GM21528 (cell line): ENCODE data around the gene TEF.

Experiments
- ATAC-seq: cut with Tn5 transposase; IDR thresholded peaks from one replicate; pipeline ENCODE4 v1.9.1; 2021; ENCODE audit warnings: mild to moderate bottlenecking, moderate library complexity; ENCODE audit not compliant: unreplicated experiment, low FRiP score

Gene TEF

DNA sequence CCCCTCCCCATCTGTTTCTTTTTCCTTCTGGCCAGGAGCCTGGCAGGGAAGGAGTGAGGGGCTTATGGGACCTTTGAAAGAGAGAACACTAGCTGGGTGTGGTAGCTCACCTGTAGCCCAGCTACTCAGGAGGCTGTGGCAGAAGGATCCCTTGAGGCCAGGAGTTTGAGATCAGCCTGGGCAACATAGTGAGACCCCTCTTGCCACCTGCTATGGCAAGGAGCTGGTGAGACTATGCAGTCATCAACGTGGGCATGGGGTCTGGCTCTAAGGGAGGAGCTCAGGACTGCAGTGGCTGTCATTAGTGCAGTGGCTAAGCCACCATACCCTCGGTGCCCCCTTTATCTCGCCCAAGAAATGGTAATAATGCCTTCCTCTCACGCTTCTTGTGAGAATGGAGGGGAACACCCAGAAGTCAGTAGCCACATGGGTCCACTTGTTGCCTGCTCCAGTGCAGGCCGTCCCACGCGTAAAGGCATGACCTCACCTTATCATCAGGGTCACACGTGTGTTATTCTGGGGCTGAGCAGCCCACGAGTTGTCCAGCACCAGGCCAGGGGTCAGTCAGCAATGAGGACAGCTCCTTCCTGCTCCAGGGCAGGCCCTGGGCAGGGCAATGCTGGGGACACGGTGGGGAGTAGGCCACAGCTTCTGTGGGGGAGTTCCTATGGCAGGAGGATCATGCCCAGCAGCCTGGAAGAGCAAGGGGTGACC, 27.7 kb upstream of the TEF start:
- ATAC-seq: no peak

DNA sequence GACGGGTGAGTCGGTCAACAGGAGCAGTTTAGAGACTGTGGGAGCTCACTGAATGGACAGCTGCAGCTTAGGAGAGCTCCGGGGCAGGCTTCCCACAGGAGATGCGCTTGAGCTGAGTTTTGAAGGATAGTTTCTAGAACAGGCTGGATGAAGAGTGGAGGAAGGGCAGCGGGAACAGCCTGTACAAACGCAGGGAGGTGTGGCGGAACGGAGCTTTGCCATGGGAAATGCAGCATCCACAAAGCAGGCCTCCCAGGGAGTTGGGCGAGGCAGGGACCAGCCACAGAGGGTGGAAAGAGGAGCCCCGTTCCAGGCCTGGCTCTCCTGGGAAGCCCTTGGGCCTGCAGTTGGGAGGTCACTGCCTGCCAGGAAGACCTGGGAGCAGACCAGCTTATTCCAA, 26.8 kb upstream of the TEF start:
- ATAC-seq: no peak

DNA sequence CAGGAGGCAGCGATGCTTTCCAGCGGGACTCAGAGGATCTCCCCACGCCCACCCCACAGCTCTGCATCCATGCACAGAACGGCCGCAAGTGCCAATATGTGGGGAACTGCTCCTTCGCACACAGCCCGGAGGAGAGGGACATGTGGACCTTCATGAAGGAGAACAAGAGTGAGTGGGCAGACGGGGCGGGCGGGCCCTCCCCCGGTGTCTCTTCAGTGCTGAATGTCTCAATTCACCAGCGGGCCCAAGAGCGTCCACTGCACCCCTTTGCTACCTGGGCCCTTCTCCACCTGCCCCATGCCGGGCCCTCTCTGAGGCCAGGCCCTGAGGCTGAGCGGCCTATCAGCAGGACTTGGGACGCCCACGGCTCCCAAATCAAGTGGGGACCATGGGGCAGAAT, 25.8 kb upstream of the TEF start:
- no peak for ATAC-seq

DNA sequence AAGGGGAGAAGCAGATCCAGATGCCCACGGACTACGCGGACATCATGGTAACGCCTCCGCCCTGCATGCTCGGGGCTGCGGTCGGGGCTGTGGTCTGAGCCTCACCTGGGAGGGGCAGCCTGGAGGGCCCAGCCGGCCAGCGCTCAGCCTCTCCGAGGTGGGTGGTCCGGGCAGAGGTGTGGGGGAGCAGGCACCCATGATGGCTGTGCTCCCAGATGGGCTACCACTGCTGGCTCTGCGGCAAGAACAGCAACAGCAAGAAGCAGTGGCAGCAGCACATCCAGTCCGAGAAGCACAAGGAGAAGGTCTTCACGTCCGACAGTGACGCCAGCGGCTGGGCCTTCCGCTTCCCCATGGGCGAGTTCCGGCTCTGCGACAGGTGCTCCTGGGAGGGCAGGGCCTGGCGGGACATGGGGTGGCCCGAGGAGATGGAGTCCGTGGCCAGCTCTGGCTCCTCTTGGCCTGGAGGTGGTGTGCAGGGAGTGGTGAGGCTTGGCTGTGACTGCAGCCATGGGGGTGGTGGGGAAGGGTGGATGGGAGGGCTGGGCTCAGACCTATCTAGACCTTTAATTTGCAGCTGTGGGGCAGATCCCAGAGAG, 25.2 kb upstream of the TEF start:
- no peak for ATAC-seq

DNA sequence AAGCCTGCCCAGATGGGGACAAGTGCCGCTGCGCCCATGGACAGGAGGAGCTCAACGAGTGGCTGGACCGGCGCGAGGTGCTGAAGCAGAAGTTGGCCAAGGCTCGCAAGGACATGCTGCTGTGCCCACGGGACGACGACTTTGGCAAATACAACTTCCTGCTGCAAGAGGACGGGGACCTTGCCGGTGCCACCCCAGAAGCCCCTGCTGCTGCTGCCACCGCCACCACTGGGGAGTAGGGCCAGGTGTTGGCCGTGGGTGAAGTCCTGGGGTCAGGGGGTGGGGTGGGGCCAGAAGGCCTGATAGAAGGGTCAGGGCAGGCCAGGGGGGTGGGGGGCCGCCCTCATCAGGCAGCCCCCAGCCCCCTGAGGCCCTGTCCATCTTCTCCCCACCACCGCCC, 24.6 kb upstream of the TEF start:
- ATAC-seq: no peak

DNA sequence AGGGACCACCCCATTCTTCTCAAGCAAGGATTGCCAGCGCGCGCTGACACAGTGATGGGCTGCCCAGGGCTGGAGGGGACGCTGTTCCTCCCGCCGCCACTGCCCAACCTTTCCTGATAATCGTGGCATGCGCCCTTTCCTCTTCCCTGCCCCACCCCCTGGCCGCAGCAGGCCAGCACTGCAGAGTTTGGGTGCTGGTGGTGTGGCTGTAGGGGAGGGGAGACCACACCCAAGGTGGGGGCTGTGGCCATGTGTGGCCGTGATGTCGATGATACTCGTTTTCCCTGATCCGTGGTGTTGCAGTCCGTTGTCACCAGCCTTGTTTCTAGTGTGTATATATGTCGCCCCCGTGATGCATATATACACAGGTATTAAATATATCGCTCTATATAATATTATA, 22.8 kb upstream of the TEF start:
- ATAC-seq: no peak

DNA sequence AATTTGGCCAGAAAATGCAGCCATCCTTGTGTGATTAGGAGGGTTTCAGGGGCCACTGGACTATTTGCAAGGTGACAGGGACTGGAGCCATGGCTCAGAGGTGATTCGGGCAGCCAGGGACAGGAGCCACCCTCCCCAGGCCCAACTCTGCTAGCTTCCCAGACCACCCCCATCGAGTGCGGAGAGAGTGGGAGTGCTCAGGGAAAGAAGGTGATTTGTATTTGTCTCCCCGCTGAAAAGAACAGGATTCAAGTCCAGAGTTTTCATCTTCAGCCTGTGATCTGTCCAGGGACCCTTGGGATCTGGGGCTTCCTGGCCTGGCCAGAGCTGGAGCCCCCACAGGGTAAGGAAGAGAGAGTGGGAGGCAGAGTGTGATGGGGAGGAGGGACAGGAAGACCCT, 22.4 kb upstream of the TEF start:
- no peak for ATAC-seq

DNA sequence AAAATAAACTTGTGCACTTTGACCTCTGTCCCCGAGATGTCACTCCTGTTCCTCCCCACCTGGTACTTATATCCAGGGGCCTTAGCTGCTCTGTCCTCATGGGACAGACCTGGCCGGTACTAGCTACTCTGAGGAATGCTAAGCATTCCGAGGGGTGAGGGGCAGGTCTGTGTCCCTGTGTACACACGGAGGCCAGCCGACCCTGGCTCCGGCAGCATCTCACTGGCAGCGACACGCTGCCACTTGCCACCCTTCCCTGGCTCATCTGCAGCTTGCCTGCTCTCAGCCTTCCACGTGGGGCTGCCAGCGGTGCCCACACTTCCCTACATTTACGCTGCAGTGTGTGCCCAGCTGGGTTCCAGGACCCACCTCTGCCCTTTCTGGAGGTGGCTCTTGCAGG, 21.6 kb upstream of the TEF start:
- ATAC-seq: no peak

DNA sequence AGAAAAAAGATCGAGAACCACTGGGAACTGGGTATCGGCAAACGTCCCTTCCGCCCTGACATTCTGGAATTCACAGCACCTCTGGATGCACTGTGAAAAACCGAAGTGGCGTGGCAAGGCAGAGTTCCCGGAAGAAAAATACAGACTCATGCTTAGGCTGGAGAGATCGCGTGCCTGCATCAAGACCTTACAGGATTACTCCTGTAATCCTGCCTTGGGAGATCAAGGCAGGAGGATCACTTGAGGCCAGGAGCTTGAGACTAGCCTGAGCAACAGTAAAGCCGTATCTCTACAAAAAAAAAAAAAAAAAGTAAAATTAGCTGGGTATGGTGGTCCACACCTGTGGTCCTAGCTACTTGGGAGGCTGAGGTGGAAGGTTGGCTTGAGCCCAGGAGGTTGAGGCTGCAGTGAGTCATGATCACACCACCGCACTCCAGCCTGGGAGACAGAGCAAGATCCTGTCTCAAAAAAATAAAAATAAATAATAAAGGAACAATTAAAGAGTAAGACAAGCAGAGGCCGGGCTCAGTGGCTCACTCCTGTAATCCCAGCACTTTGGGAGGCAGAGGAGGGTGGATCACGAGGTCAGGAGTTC, 19.9 kb upstream of the TEF start:
- ATAC-seq: no peak

DNA sequence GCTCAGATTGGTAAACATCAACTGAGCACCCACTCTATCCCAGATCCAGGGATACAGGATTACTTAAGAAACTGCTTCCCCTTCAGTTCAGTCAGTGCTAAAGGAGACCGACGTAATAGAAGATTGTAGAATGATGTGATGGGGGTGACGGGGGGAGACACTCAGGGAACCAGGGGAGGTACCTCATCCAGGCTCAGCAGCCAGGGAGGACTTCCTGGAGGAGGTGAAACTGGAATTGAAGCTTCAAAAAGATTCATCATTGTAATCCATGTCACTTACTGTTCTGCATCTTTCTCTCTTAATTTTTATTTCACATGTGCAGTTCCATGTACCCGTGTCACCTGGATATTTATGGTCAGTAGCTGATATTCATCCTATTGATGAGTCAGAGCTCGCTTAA, 19.1 kb upstream of the TEF start:
- ATAC-seq: no peak

DNA sequence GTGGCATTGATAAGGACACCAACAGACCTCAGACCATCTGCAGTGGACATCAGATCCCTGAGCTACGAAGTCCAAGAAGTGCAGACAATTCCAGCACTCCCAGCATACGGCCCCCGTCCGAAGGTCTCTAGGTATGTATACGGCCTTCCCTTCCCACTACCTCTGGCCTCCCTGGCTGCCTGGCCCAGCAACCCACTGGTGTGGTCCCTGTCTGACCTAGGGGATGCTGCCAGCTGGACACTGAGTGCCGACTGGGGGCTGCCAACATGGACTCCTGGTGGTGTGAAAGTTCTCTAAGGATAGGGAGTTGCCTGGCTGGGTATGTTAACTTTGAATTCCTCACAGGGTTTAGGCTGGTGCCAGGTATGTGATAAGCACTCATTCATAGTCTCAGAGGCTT, 17.5 kb upstream of the TEF start:
- ATAC-seq: no peak

DNA sequence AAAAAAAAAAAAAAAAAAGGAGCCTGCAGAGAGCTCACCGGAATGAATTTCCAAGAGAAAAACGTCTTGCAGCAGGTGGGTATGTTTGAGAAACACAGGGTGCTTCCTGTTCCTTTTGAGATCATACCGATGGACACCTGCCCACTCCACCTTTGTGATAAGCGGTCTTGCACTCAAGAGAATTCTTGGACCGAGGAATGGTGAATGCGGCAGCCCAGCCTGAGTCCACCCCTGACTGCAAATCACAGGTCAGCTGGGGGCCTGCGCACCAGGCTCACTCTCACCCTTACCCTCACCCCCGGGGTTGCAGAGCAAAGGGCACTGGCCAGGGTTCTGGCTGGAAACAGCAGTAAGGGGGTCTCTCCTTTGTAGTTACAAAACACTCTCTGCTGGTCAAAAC, 16.8 kb upstream of the TEF start:
- no peak for ATAC-seq

DNA sequence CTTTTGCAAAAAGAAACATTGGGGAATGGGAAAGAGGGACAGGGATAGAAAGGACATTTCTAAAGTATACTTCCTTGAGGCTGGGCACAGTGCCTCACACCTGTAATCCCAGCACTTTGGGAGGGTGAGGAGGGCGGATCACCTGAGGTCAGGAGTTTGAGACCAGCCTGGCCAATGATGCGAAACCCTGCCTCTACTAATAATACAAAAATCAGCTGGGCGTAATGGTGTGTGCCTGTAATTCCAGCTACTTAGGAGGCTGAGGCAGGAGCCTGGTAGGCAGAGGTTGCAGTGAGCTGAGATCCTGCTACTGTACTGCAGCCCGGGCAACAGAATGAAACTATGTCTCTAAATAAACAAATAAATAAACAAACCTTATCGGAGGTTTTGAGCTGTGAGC, 16.3 kb upstream of the TEF start:
- no peak for ATAC-seq

DNA sequence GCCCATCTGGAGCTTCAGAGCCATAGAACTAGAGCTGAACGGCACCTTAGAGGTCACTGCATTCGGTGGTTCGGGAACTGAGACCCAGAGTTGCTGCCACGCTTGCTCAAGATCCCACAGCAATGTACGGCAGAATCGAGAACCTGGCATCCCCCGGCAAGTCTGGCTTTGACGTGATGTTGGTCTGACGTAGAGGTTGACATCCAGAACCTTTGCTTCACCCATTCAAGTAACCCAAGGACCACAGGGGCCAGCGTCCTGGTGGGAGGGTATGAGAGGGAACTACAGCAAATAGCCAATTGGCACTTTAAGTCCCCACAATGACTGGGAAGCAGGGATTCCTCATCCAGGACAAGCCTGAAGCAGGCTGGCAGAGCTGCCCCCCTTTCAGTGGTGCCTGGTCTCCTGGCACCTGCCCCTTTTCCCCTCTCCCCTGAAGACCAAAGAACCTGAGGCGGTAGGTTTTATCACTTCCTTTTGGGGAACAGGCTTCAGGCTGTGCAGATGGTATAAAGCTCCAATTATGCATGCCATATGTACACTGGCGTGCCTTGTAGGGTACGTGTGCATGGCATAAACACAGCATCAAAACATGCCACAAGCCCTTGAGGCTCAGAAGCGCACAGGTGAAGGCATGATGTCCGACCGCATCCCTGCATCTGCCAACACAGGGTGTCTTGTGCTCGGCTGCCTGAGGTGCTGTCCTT, 15.3 kb upstream of the TEF start:
- no peak for ATAC-seq

DNA sequence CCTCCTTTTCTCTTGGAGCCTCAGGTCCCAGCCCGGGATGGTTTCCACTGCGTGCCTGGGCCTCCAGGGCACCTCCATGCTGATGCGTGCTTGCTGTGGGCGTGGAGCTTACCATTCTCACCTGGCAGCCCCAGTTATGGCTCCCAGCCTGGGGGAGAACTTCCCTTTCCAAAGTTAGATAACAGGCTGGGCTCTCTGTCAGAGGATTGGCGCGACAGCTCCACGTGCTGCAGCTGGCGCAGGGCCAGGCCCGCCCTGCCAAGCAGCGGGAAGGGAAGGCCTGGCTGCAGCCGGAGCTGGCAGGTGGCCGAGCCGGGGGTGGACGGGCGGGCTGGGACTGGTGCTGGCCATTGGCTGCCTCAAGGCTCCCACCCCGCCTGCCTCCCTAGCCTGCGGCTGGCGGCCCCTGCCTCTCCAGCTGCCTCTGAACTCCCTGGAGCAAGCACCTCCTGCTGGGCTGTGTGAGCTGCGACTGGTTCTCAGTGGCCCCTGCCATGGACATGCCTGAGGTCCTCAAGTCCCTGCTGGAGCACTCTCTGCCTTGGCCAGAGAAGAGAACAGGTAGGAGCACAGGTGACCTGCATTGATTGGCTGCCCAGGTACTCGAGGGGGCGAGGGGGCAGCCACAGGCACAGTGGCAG, 14.6 kb upstream of the TEF start:
- ATAC-seq: no peak

DNA sequence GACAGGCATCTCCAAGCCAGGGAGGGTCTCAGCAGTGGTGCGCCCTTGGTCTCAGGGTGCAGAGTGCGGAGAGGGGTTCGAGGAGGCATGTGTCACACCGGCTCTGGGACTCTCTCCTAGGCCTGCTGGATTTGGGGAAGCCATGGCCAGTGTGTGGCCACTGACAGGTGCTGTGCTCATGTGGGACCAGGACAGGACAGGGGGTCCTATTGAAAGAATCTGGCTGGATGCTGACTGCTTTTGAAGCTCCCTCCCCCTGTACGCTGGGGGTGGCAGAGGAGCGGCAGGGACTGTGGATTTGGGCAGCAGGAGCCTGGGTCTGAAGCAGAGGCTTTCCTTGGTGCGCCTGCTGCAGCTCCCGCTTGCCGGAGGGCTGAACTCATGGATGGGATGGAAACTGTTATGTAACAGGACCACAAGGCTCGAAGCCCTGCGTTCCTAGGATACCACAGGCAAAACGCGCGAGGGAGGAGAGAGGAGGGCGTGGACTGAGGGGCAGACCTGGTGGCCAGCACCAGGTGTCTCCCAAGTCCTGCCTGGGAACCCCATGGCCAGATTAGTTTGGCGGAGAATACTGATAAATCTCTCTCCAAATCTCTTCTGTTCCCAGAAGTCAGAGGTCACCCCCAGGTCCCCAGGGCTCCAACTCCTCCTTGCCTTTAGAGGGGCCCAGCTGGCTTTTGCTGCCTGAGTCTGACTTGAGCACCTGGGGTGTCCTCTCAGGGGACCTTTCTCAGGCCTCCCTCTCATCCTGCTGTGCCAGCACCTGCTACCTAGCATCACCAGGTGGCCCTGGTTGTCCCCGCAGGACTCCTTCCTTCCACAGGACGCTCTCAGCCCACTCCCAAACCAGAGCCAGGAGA, 13.8 kb upstream of the TEF start:
- no peak for ATAC-seq

DNA sequence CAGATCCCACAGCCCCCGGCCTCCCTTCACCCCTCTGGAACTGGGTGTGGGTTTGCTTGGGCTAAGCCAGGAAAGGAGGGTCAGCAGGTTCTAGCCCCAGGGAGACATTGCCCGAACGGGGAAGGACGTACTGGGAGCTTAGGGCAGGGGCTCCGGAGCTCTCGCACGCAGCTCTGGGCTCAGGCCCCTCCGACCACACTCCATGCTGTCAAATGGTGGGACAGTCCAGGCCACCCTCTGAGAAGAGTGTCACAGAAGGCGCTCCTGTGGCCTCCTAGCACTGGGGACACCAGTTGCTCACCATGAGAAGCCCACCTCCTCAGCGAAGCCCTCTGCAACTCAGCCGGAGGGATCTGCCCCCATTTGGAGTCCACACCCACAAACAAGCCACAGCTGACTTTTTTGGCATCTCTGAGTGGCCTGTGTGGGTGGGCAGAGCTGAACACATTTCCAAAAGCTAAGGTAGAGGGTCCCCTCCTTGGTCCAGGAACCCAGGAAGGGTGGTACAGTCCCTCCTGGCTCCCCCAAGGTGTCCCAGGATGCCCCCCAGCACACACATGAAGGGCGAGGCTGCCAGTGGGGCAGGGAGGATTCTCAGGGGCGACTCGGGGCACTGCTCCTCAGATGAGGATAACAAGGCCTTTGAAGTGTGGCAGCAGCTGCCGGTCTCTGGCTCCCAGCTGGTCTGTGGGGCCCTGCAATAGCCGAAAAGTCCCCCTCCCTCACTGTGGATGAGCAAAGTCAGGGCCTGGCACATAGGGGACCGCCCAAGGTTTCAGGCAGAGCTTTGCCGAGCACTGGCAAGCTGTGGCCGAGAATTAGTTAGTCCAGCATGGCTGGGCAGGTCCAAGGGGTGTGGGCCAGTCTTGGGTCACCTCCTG, 13.0 kb upstream of the TEF start:
- ATAC-seq: no peak

DNA sequence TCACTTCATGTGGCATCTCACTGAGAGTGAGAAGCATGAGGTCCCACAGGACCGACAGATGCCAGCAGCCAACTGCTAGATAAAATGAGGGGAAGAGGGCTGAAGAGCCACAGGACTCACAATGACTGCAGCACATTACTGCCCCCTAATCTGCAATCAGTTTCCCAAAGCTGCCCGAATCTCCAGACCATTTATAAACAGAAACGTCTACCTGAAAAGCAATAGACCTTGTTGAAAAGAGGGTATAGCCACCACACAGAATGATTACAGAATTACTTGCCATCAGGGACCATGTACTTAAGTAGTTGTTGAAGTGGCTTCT, 12.4 kb upstream of the TEF start:
- no peak for ATAC-seq

DNA sequence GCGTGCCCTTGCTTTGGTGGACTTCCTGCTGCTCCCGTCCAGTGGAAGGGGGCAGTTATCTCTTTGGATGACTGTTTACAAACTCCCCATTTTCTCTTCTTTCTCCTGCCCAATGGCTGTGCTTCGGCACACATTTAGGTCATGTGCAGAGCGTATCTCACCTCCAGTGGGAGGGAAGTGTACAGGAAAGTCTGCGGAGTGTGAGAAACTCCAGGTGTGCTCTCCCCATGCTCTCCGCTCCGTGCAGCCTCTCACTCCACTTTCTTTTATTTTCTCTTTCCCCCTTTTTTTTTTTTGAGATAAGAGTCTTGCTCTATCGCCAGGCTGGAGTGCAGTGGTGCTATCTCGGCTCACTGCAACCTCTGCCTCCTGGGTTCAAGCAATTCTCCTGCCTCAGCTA, 11.9 kb upstream of the TEF start:
- no peak for ATAC-seq

DNA sequence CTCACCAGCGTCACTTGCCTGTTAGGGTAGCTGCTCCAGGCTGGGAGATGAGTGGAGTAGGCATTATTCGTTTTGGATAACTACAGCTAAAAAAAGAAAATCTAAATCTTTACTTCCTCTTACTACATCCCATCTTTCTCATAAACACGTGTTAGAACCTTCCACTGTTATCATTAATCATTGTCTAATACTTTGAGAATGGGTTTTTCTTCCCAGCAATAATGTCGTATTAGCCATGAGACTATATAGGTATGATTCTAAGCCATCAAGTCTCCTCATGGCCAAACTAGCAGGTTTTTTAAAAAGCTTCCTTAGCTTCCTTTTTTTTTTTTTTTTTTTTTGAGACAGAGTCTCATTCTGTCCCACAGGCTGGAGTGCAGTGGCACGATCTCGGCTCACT, 3.9 kb upstream of the TEF start:
- no peak for ATAC-seq
